Bronchial epithelial cell (primary cell): ENCODE data around the gene CCDC124. TPM values are rescaled to one million over a fixed set of nuclear protein-coding genes. Genes with fewer than 3 reads are reported as not detected.

ENCODE experiments used
- DNase-seq: peaks from one replicate; pipeline ENCODE4 v3.0.0-alpha.2; 2010; ENCODE audit warnings: low read depth
- FAIRE-seq: peaks from 2 replicates; lab custom pipeline; 2011; peaks lifted over from hg19 to GRCh38; lab: Jason Lieb, UNC
- H3K27me3 ChIP-seq: 2 replicates; pipeline ENCODE4 v1.5.1; 2011; ENCODE audit warnings: low read length; ENCODE audit not compliant: control insufficient read depth, insufficient read depth
- H3K36me3 ChIP-seq: 2 replicates; pipeline ENCODE4 v1.5.1; 2011; ENCODE audit warnings: low read length; ENCODE audit not compliant: control insufficient read depth, insufficient read depth
- H3K4me3 ChIP-seq: 2 replicates; pipeline ENCODE4 v1.5.1; 2011; ENCODE audit warnings: mild to moderate bottlenecking, low read depth, low read length, control low read depth
- total RNA-seq: library from RNA; depleted of rRNA; stranded (reverse); fragments of >200 nt; gene quantifications from 2 replicates; pipeline ENCODE4 v1.2.1, GENCODE V29; 2014
- TF ChIP-seq, protein P1 (sequence below): IDR thresholded peaks from 2 replicates; pipeline ENCODE4 v1.5.1; 2011; ENCODE audit warnings: mild to moderate bottlenecking, moderate library complexity, low read length, control low read depth, inconsistent platforms; ENCODE audit not compliant: insufficient read depth, severe bottlenecking

CCDC124 gene
- total RNA-seq, 1 donor from 2014 or later = 37.9 TPM

DNA sequence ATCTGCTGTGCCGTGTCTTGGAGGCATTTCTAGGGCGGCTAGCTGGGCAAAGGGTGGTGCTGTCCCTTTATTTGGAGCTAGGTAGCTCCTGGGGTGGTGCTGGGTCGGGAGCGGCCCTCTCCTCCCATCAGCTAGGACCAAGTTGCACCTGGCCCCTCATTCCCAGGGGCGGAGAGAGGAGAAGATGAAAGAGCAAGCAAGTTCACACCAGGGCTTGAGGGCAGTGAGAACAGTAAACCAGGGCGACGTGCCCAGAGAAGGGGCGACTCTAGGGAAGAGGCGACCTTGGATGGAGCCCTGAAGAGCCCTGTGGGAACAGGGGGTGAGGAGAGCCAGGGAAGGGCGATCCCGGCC lies 17.1 kb downstream of the CCDC124 start:
- no peak for FAIRE-seq
- H3K27me3 ChIP-seq = peaks cover 45% of the 10 kb centered on the region
- H3K4me3 ChIP-seq = no peak overlapping the region
- no peak for DNase-seq
- H3K36me3 ChIP-seq = peaks cover 1% of the 10 kb centered on the region
- TF ChIP-seq, protein P1, sequence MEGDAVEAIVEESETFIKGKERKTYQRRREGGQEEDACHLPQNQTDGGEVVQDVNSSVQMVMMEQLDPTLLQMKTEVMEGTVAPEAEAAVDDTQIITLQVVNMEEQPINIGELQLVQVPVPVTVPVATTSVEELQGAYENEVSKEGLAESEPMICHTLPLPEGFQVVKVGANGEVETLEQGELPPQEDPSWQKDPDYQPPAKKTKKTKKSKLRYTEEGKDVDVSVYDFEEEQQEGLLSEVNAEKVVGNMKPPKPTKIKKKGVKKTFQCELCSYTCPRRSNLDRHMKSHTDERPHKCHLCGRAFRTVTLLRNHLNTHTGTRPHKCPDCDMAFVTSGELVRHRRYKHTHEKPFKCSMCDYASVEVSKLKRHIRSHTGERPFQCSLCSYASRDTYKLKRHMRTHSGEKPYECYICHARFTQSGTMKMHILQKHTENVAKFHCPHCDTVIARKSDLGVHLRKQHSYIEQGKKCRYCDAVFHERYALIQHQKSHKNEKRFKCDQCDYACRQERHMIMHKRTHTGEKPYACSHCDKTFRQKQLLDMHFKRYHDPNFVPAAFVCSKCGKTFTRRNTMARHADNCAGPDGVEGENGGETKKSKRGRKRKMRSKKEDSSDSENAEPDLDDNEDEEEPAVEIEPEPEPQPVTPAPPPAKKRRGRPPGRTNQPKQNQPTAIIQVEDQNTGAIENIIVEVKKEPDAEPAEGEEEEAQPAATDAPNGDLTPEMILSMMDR = no peak

DNA sequence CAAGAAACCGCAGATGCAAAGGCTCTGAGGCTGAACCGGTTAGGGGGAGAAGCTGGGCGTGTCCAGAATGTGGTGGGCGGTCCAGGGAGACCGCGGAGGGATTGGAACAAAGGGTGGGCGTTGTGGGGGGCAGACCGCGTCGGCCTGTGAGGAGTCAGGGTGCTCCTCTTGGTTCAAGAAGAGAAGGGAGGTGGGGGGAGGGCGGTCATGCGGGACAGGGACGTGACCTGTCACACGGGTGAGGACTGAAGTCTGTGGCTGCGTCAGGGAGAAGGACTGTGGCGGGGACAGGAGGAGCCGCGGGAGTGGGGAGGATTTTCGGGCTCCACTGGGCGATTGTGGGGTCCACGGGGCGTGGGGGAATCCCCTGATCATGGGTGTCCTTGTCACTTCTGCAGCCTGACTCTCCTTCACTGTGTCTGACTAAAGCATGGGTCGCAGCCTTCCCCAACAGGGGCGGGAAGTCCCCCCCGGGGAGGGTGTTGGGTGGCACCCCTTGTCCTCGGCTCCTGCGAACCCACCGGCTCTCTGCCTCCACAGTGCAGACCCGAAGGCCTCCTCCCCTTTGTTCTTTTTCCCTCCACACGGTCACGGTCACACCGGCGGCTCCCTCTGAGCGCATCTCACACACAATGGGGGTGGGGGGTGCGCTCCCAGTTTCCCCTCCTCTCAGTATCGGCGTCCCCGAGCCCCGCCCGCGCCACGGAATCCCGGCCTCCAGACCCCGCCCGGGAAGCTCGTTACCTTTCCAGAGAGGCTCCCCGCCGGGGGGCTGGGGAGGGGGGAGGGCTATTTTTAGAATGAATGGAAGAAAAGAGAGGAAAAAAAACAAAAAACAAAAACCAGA lies 17.7 kb downstream of the CCDC124 start:
- Histone ChIP-seq H3K27me3 (peaks cover 45% of the 10 kb centered on the region), H3K36me3 (no peaks in the 10 kb centered on the region), H3K4me3 (no peak overlapping the region)
- DNase-seq = no peak
- TF ChIP-seq, protein P1 = no peak
- no peak for FAIRE-seq

DNA sequence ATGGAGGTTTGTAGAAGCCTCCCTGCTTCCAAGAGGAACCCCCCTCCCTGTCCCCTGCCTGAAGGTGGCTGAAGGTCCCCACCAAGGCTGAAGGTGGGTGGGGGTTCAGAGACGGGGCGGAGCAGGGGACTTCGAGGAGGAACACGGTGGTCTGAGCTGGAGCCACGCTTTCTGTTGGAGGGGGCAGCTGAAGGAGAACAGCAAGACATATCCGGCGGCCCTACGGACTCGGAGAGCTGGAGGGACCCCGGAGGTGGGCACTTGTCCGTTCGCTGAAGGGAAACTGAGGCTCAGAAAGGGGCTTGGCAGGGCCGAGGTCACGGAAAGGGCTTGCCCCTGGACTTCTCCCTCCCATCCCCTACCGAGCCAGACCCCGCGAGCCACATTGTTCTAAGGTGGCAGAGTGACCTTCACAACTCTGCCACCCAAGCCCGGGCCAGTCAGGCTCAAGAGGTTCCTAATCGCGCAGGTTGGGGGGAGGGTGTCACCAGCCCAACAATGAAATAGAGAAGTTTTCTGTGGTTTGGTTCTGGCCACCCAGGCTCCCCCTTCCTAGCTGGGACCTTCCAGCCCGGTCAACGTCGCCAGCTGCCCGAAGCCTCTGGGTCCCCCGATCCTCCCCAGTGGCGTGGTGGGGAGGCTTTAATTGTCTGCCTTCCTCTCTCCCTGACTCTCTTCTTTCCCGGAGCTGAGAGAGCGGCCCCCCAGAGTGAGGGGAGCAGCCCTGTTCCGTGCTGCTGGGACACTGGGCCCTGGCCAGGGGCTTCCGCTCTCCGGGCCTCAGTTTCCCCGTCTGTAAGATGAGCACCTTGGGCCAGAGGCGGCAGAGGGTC lies 18.6 kb downstream of the CCDC124 start:
- no peak for FAIRE-seq

DNA sequence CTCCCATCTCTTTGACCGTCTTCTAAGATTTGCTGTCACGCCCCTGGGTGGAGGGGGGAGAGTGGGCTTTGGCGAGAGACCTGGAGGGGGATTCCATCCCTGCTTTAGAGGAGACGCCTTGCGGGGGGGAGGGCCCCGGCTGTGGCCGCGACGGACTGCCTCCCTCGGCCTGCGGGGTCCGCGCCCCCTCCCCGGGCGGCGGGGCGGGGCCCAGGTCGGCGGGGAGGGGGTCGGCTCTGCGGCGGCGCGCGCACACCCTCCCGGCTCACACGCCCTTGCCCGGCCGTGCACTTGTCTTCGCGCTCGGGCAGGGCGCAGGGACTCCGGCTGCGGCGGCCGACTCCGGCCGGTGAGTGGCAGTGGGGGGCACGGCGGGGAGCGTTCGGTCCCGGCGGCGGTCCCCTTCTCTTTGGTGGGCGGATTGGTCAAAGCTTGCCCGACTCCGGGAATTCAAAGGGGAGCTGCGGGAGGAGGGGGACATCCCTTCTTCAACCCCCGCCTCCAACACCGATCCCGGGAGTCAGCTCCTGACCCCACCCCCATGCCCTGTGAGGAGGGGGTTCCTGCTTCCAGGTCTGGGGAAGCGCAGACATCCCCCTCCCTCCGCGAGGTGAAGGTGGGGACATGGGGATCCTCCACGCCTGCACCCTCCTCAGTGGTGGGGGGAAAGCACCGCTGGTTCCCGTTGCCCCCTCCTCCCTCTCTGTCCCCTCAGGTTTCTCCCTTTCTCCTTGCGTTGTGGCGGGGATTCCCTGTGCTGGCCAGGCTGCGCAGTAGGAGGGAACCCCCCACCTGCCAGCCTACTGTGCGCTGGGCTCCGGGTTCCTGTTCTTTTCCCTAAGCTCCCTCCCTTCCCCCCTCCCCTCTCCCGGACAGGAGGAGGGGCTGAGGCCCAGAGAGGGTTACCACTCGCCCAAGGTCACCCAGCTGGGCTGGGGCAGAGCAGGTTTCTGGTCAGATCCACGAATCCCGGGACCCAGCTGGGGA lies 19.5 kb downstream of the CCDC124 start:
- FAIRE-seq (no peak), DNase-seq (no peak)
- no peaks in the 10 kb centered on the region for H3K36me3 ChIP-seq
- peaks cover 45% of the 10 kb centered on the region for H3K27me3 ChIP-seq
- TF ChIP-seq, protein P1 = no peak
- no peak overlapping the region for H3K4me3 ChIP-seq

More for the DNA sequence above, 18.6 kb downstream of the CCDC124 start:
- Histone ChIP-seq H3K36me3 (no peaks in the 10 kb centered on the region), H3K4me3 (no peak overlapping the region), H3K27me3 (peaks cover 45% of the 10 kb centered on the region)
- DNase-seq = no peak
- TF ChIP-seq, protein P1 = no peak

DNA sequence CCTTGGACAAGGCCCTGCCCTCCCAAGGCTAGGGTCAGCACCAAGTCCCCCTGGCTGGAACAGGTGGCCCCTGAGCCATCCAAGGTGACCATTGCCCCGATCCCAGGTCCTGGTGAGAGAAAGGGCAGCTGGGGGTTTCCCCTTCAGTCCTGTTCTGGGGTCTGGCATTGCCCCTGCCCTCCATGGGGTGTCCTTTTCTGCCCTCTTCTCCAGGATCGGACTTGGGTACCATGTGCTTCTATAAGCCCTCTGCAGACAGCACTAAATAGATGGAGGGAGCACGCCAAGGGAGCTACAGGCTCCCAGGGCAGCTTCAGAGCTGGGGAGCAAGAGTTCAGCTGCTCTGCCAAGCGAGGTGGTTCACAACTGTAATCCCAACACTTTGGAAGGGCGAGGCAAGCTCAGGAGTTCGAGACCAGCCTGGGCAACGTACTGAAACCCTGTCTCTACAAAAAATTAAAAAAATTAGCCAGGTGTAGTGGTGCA lies 20.5 kb downstream of the CCDC124 start:
- DNase-seq (no peak), FAIRE-seq (no peak)
- Histone ChIP-seq H3K4me3 (no peak overlapping the region), H3K36me3 (no peaks in the 10 kb centered on the region), H3K27me3 (peaks cover 45% of the 10 kb centered on the region)
- TF ChIP-seq, protein P1 = no peak
